ENCODE data around the gene NRG3. TPM values are rescaled to one million over a fixed set of nuclear protein-coding genes. Genes with fewer than 3 reads are reported as not detected.

Gene NRG3
- total and polyA plus RNA-seq, 2 donors (not counting 1 experiment from before 2014, with no cell fraction given) = 0.06 TPM; not detected in 1

- Mint-ChIP-seq H3K27ac (no peak overlapping the region), H3K9me3 (ENCODE audit: insufficient read depth) (no peaks in the 10 kb centered on the region), H3K4me3 (no peak overlapping the region), H3K27me3 (peaks cover 42% of the 10 kb centered on the region), H3K4me1 (peaks cover 12% of the 10 kb centered on the region)
- CTCF ChIA-PET = no interaction called here
- Histone ChIP-seq H3K9ac (ENCODE audit: low read length) (no peak overlapping the region), H3K27ac (ENCODE audit: low read length in 2 of 2) (no peak overlapping the region), H3K4me1 (ENCODE audit: control insufficient read depth in 2 of 2, insufficient read depth in 2 of 2, low read length in 2 of 2) (peaks cover 10 to 14% of the 10 kb centered on the region in 2 donors), H2AFZ (ENCODE audit: insufficient read depth, low read depth, low read length, poor library complexity, severe bottlenecking) (no peak overlapping the region), H3K4me3 (ENCODE audit: control extremely low read depth in 1 of 5, extremely low read depth in 1 of 5, insufficient read depth in 1 of 5, low read depth in 2 of 5, low read length in 4 of 5) (no peak overlapping the region), H3K36me3 (replicated peaks in 1 of 2; ENCODE audit: control extremely low read depth in 1 of 2, control insufficient read depth in 1 of 2, extremely low read depth in 1 of 2, insufficient read depth in 2 of 2, low read length in 1 of 2) (no peaks in the 10 kb centered on the region), H3K4me2 (replicated peaks; ENCODE audit: low read depth, low read length, poor library complexity, severe bottlenecking) (no peak overlapping the region), H4K20me1 (ENCODE audit: control insufficient read depth, insufficient read depth, low read length, poor library complexity, severe bottlenecking) (no peaks in the 10 kb centered on the region), H3K9me3 (ENCODE audit: control extremely low read depth in 1 of 3, control insufficient read depth in 2 of 3, insufficient read depth in 1 of 3, low read length in 2 of 3) (peaks cover 0 to 13% (median 0%) of the 10 kb centered on the region in 3 donors), H3K79me2 (ENCODE audit: control insufficient read depth, insufficient read depth, low read length) (no peaks in the 10 kb centered on the region), H3K27me3 (replicated peaks in 1 of 4; ENCODE audit: control extremely low read depth in 1 of 4, control insufficient read depth in 3 of 4, insufficient read depth in 4 of 4, low read length in 3 of 4) (peaks cover 0 to 28% (median 17%) of the 10 kb centered on the region in 4 experiments)
- WGBS (ENCODE audit: insufficient coverage) = 100% methylated on average over 1 of the region's 6 CpGs
- DNase-seq = no peak
- no peak for ATAC-seq (ENCODE audit: low read depth)
- intact Hi-C loops (cut with micrococcal nuclease) = no loop called here
- TF ChIP-seq EZH2 (IDR thresholded peaks at IDR 0.05; ENCODE audit: borderline replicate concordance, insufficient read depth, low read depth, low read length, poor library complexity, severe bottlenecking) = no peak
- TF ChIP-seq CTCF (IDR thresholded peaks at IDR 0.05) = no peak
- POLR2A ChIA-PET = no interaction called here
Measured at GRCh38 chr10:81872206-81872862, 2.7 kb upstream of the NRG3 start.

GRCh38 chr10:81873231-81873931, 1.6 kb upstream of the NRG3 start:
- Histone ChIP-seq H3K9me3 (ENCODE audit: control extremely low read depth in 1 of 3, control insufficient read depth in 2 of 3, insufficient read depth in 1 of 3, low read length in 2 of 3) (peaks cover 0 to 13% (median 0%) of the 10 kb centered on the region in 3 donors), H3K36me3 (replicated peaks in 1 of 2; ENCODE audit: control extremely low read depth in 1 of 2, control insufficient read depth in 1 of 2, extremely low read depth in 1 of 2, insufficient read depth in 2 of 2, low read length in 1 of 2) (no peaks in the 10 kb centered on the region), H3K4me2 (replicated peaks; ENCODE audit: low read depth, low read length, poor library complexity, severe bottlenecking) (no peak overlapping the region), H3K4me1 (ENCODE audit: control insufficient read depth in 2 of 2, insufficient read depth in 2 of 2, low read length in 2 of 2) (peaks cover 10 to 14% of the 10 kb centered on the region in 2 donors), H3K27me3 (replicated peaks in 1 of 4; ENCODE audit: control extremely low read depth in 1 of 4, control insufficient read depth in 3 of 4, insufficient read depth in 4 of 4, low read length in 3 of 4) (peaks cover 0 to 33% (median 20%) of the 10 kb centered on the region in 4 experiments), H2AFZ (ENCODE audit: insufficient read depth, low read depth, low read length, poor library complexity, severe bottlenecking) (no peak overlapping the region), H3K9ac (ENCODE audit: low read length) (no peak overlapping the region), H3K79me2 (ENCODE audit: control insufficient read depth, insufficient read depth, low read length) (no peaks in the 10 kb centered on the region), H3K27ac (ENCODE audit: low read length in 2 of 2) (no peak overlapping the region), H4K20me1 (ENCODE audit: control insufficient read depth, insufficient read depth, low read length, poor library complexity, severe bottlenecking) (no peaks in the 10 kb centered on the region), H3K4me3 (ENCODE audit: control extremely low read depth in 1 of 5, extremely low read depth in 1 of 5, insufficient read depth in 1 of 5, low read depth in 2 of 5, low read length in 4 of 5) (no peak overlapping the region)
- ChIA-PET CTCF (no interaction called here), POLR2A (no interaction called here)
- Mint-ChIP-seq H3K27me3 (peaks cover 50% of the 10 kb centered on the region), H3K4me1 (peaks cover 12% of the 10 kb centered on the region), H3K27ac (no peak overlapping the region), H3K4me3 (peak overlapping the region; percentile 32), H3K9me3 (ENCODE audit: insufficient read depth) (no peaks in the 10 kb centered on the region)
- ATAC-seq (ENCODE audit: low read depth) (no peak), DNase-seq (no peak)
- 6% methylated on average over 3 of the region's 12 CpGs for WGBS (ENCODE audit: insufficient coverage)
- intact Hi-C loops (cut with micrococcal nuclease) = no loop called here
- TF ChIP-seq CTCF (IDR thresholded peaks at IDR 0.05) (no peak), EZH2 (IDR thresholded peaks at IDR 0.05; ENCODE audit: borderline replicate concordance, insufficient read depth, low read depth, low read length, poor library complexity, severe bottlenecking) (no peak)
